Activated CD4-positive, alpha-beta T cell treated with anti-CD3 and anti-CD28 coated beads, Interleukin-2, amount 50 U/mL, for 1 hour (primary cell): ENCODE measurements around the gene GAL3ST2.
"Not testable (repeated sequence)": the region's sequence is repeated elsewhere in the genome, so short reads cannot be mapped to it uniquely, and the experiment has no call there.

ENCODE experiments used
- DNase-seq: peaks from one replicate; pipeline ENCODE4 v3.0.0-alpha.2; 2020

The GAL3ST2 gene

GRCh38 chr2:241776336-241777169 lies at the start of gene GAL3ST2:
Gene GAL3ST2 (plus strand): TSS chr2:241776822. CDS start chr2:241776956, 134 bp downstream.
- DNase-seq = no peak

GRCh38 chr2:241728000-241728399 lies 48.6 kb upstream of the GAL3ST2 start:
- DNase-seq = no peak

- DNase-seq = no peak
Measured at GRCh38 chr2:241728627-241729026, 48.0 kb upstream of the GAL3ST2 start.

GRCh38 chr2:241729868-241730267 lies 46.8 kb upstream of the GAL3ST2 start:
- no peak for DNase-seq

- DNase-seq = no peak
Measured at GRCh38 chr2:241730671-241731293, 45.8 kb upstream of the GAL3ST2 start.

GRCh38 chr2:241732513-241733186 lies 44.0 kb upstream of the GAL3ST2 start:
- DNase-seq = peak; percentile 57

GRCh38 chr2:241733391-241734207 lies 43.0 kb upstream of the GAL3ST2 start:
- peak; percentile 10 for DNase-seq

GRCh38 chr2:241734208-241734466 lies 42.5 kb upstream of the GAL3ST2 start:
- DNase-seq = no peak

GRCh38 chr2:241734467-241735208 lies 42.0 kb upstream of the GAL3ST2 start, which contains the start of gene D2HGDH:
Gene D2HGDH (plus strand): TSS chr2:241734630. CDS start chr2:241735225, 595 bp downstream.
- DNase-seq = peak; percentile 94

GRCh38 chr2:241736111-241736510 lies 40.5 kb upstream of the GAL3ST2 start:
- DNase-seq = no peak

- no peak for DNase-seq
Measured at GRCh38 chr2:241738040-241738686, 38.5 kb upstream of the GAL3ST2 start.

- no peak for DNase-seq
Measured at GRCh38 chr2:241739177-241739576, 37.4 kb upstream of the GAL3ST2 start.

- peak; percentile 22 for DNase-seq
Measured at GRCh38 chr2:241739651-241740050, 37.0 kb upstream of the GAL3ST2 start.

GRCh38 chr2:241741016-241741415 lies 35.6 kb upstream of the GAL3ST2 start:
- DNase-seq = peak; percentile 39

- no peak for DNase-seq
Measured at GRCh38 chr2:241742320-241742939, 34.2 kb upstream of the GAL3ST2 start.

GRCh38 chr2:241743008-241743407 lies 33.6 kb upstream of the GAL3ST2 start:
- DNase-seq = not testable (repeated sequence)

GRCh38 chr2:241743620-241744019 lies 33.0 kb upstream of the GAL3ST2 start:
- DNase-seq = no peak

- no peak for DNase-seq
Measured at GRCh38 chr2:241744028-241744754, 32.4 kb upstream of the GAL3ST2 start.

GRCh38 chr2:241745276-241745675 lies 31.3 kb upstream of the GAL3ST2 start:
- DNase-seq = no peak

- DNase-seq = no peak
Measured at GRCh38 chr2:241746084-241746483, 30.5 kb upstream of the GAL3ST2 start.
